ENCODE measurements around the gene POLR1G.

The POLR1G gene, protein sequence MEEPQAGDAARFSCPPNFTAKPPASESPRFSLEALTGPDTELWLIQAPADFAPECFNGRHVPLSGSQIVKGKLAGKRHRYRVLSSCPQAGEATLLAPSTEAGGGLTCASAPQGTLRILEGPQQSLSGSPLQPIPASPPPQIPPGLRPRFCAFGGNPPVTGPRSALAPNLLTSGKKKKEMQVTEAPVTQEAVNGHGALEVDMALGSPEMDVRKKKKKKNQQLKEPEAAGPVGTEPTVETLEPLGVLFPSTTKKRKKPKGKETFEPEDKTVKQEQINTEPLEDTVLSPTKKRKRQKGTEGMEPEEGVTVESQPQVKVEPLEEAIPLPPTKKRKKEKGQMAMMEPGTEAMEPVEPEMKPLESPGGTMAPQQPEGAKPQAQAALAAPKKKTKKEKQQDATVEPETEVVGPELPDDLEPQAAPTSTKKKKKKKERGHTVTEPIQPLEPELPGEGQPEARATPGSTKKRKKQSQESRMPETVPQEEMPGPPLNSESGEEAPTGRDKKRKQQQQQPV

GRCh38 chr19:45406226-45407090 is at the start of gene POLR1G:
POLR1G (plus strand) TSS chr19:45406644; CDS start chr19:45406697, 53 bp downstream.
- DNase-seq: peak; percentile 66

- DNase-seq: no peak
Measured at GRCh38 chr19:45356760-45357444, 49.5 kb upstream of the POLR1G start.

DNA sequence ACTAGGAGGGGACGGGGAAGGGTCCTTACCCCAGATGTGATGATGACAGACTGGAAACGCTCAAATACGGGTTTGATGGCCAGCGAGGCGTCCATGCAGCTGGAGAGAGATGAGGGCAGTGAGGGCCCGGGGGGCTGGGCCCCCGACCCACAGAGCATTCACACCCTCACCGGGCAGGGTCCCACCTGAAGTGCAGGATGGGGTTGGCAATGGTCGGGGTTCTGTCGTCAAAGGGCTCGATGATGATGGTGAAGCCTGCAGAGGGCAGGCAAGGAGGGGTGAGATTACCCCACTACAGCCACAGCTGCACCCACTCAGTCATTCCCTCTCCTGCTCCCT is 49.0 kb upstream of the POLR1G start:
- DNase-seq: no peak

- DNase-seq: no peak
Measured at GRCh38 chr19:45358213-45358792, 48.1 kb upstream of the POLR1G start.

DNA sequence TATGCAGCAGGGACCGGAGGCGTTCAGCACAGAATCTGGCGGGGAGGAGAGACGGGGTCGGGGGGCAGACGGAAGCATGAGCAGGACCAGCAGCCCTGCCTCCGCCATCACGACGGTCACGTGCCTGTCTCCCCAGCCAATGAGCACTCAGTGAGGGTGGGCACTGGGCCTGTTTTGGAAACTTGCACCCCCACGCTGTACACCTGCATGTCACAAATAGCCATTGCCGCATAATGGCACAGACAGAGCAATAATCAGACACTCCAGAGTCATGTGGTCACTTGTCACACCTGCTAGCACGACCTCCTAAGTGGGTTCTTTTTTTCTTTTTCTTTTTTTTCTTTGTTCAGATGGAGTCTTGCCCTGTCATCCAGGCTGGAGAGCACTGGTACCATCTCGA is 44.8 kb upstream of the POLR1G start:
- no peak for DNase-seq

DNA sequence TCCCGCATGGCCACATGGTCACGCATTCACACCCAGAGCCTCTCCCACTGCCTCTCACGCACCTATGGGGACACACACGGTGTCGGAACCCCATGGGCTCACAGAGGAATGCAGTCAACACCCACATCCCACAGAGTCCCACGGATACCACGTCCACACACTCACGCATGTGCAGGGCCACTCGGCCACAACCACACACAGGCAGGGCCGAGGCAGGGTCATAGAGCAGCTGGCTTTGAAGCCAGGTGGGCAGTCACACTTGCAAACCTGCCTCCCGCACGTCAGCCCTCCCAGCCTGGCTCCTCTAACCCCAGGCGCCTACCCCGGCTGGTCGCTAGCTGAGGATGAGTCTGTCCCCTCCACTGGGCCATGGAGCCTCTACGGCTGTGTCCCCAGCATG is 44.2 kb upstream of the POLR1G start:
- no peak for DNase-seq

GRCh38 chr19:45363861-45364459 is 42.5 kb upstream of the POLR1G start:
- DNase-seq: no peak

GRCh38 chr19:45364696-45365095 is 41.7 kb upstream of the POLR1G start:
- DNase-seq: no peak

DNA sequence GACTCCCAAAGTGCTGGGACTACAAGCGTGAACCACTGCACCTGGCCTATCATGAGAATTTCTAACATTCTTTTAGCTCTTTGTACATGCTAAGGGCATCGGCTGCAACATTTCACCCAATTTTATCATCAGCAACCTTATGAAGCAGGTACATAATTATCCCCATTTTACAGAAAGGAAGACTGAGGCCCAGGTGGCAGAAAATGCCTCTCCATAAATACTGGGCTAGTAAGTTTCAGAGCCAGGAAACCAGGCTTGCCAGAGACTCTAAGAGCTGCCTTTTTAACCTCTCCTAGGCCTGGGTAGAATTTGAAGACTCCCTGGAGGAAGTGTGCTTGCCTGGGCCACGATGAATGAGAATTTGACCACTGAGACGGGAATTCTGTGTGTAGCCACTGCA is 38.3 kb upstream of the POLR1G start:
- DNase-seq: no peak

DNA sequence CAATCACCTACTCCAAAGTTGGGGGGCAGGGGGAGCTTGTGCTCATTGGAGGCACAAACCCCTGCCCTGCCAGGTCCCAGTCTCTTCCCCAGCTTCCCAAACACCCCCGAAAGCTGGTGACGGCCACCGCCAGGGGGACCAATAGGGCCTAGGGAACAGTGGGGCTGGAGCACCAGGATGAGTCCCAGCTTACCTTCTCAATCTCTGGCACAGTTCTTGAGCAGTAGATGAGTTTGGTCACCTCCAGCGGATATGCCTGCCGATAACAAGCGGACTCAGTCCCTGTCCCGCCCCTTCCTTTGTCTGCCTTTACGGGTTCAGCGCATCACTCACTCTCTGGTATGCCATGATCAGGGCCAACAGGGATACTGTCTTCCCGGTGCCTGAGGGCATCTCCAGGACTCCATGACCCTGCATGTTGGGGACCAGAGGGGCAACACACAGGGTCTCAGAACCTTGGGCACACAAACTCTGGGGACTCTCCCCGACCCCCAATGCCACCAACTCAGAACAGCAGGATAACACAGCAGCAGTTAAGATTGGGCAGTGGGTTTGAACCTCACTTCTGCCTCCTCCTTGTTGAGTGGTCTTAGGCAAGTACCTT is 37.6 kb upstream of the POLR1G start:
- DNase-seq: no peak

DNA sequence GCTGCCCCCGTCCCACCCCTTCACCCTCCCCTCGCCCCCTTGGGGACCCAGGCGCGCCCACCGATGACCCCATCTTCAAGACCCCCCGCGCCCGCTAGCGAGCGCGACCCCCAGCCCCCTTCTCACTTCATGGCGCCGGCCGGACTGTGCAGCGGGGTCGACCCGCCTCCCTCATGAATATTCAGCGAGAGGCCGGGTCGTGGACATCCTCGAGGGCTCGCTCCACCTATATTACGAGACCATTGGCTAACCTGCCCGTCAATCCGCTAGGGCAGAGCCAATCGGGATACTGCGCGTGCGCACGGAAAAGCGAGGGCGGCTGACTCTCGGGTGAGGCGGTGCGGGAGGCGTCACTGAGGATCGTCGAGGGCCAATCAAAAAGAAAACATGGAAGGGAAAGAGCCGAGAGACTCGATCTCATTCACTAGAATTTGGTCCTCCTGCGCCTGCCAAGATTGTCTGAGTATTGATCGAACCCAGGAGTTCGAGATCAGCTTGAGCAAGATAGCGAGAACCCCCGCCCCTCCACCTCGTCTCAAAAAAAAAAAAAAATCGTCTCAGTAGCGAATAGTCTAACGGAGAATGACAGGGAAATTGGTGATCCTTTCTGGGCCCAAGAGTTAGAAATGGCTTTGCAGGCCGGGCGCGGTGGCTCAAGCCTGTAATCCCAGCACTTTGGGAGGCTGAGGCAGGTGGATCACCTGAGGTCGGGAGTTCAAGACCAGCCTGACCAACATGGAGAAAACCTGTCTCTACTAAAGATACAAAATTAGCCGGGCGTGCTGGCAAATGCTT is 35.8 kb upstream of the POLR1G start, which contains the start of gene ERCC2:
Gene ERCC2 (minus strand): TSS at position 164 of the 795 bp plus-strand sequence. CDS start 33 bp downstream, at position 131.
- DNase-seq: peak; percentile 100

- no peak for DNase-seq
Measured at GRCh38 chr19:45376045-45376724, 30.3 kb upstream of the POLR1G start.

DNA sequence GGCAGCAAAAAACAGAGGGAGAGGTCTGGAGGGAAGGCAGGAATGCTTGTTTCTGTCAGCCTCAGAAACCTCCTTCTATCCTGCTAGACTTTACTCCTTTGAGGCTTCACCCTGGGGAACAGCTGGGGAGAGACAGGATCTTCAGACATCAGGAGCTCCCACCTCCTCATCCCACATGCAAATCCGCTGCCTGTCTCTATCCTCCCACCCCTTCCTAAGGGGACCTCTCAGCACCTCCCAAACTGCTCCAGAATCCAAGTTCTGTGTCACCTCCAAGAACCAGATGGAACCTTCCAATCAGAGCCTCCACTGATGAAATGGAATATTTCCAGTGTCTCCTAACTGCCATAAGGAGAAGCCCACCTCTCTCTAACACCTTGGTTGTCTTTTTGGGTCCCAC is 26.3 kb upstream of the POLR1G start:
- DNase-seq: no peak

GRCh38 chr19:45382426-45382825 is 24.0 kb upstream of the POLR1G start:
- DNase-seq: no peak

GRCh38 chr19:45385392-45386221 is 20.8 kb upstream of the POLR1G start:
- DNase-seq: no peak

DNA sequence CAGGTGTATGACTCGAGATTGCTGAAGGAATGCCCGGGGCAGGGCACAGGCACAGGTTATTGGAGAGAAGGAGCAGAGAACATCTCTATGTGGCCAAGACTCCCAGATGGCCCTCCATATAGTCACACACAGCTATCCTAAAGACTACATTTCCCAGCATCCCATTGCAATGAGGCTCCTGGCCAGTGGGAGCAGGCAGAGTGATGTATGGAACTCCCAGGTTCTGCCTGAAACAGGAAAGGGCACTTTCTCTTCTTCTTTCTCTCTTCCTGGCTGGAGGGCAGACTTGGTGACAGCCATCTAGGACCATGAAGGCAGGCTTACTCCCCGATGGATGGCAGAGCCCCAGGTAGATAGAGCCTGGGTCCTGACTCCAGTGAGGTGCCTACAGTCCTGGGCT is 15.1 kb upstream of the POLR1G start:
- no peak for DNase-seq

GRCh38 chr19:45391871-45392665 is 14.4 kb upstream of the POLR1G start:
- no peak for DNase-seq

GRCh38 chr19:45395821-45396617 is 10.4 kb upstream of the POLR1G start:
- DNase-seq: no peak
